Tibial artery (tissue), 4 donors: ENCODE results near the gene POLE3.
A peak's percentile ranks its signal among the peaks of the same experiment; 100 is the strongest.

ENCODE experiments used
- DNase-seq, 2 donors: peaks; one replicate each; pipeline ENCODE4 v3.0.0-alpha.2; 2019
- H3K27ac ChIP-seq, 2 donors: fragments of 200-600 bp; sonication (generic) in 1 of 2; 1 replicate in 1 of 2; 2 replicates in 1 of 2; pipeline ENCODE4 v1.5.1; 2018 to 2019; ENCODE audit warnings: mild to moderate bottlenecking in 1 of 2
- H3K27me3 ChIP-seq, 2 donors: fragments of 200-600 bp; sonication (generic) in 1 of 2; one replicate each; pipeline versions ENCODE4 v1.5.1 to v1.6.0; 2016 to 2019
- H3K36me3 ChIP-seq, 3 donors: fragments of 200-600 bp; sonication (generic) in 2 of 3; one replicate each; pipeline ENCODE4 v1.5.1; 2016 to 2019; ENCODE audit warnings: mild to moderate bottlenecking in 2 of 3
- H3K4me1 ChIP-seq, 4 donors: fragments of 200-600 bp; sonication (generic) in 2 of 4; 1 replicate in 3 of 4; 2 replicates in 1 of 4; pipeline ENCODE4 v1.5.1; 2016 to 2019
- H3K4me3 ChIP-seq, 2 donors: fragments of 200-600 bp; sonication (generic) in 1 of 2; 1 replicate in 1 of 2; 2 replicates in 1 of 2; pipeline ENCODE4 v1.5.1; 2018 to 2019; ENCODE audit warnings: mild to moderate bottlenecking in 2 of 2
- H3K9me3 ChIP-seq, 3 donors: fragments of 200-600 bp; sonication (generic) in 1 of 3; one replicate each; pipeline ENCODE4 v1.5.1; 2016 to 2019
- intact Hi-C: fragments of 100-400 bp; cut with DNase I; formaldehyde crosslinking; loops from one replicate; pipeline ENCODE4 v1.15.0; 2023; ENCODE audit warnings: low total_unique reads
- TF ChIP-seq, protein P1 (sequence below), 2 experiments: fragments of 200-600 bp in 1 of 2; fragments of 450-650 bp in 1 of 2; IDR thresholded peaks; one replicate each; pipeline ENCODE4 v1.5.1; 2017 to 2019; ENCODE audit warnings: antibody characterized with exemption in 2 of 2, mild to moderate bottlenecking in 1 of 2, moderate library complexity in 1 of 2

The POLE3 gene

DNA sequence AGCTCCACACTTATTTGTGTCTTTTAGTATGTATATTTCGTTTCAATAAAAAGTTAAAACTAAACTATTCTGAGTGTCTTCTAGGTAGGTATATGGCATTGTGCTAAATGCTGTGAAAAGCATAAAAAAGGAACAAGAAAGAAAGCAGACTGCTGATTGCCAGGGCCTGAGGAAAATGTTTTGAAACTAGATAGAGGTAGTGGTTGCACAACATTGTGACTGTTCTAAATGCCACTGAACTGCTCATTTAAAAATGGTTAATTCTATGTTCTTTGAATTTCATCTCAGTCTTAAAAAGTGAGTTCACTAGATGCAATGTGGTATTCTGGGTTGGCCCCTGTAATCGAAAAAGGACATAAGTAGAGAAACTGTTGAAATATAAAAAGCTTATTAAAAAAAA lies 6.8 kb downstream of the POLE3 start:
- no peak overlapping the region for H3K4me3 ChIP-seq
- intact Hi-C loops: loop anchor here (5.0 kb wide), 2 partner anchors 126 to 184 kb away; partner anchors contain the start of genes CDC26 and PRPF4
- no peak overlapping the region for H3K27ac ChIP-seq
- no peaks in the 10 kb centered on the region for H3K9me3 ChIP-seq
- no peaks in the 10 kb centered on the region for H3K27me3 ChIP-seq
- TF ChIP-seq, protein P1, sequence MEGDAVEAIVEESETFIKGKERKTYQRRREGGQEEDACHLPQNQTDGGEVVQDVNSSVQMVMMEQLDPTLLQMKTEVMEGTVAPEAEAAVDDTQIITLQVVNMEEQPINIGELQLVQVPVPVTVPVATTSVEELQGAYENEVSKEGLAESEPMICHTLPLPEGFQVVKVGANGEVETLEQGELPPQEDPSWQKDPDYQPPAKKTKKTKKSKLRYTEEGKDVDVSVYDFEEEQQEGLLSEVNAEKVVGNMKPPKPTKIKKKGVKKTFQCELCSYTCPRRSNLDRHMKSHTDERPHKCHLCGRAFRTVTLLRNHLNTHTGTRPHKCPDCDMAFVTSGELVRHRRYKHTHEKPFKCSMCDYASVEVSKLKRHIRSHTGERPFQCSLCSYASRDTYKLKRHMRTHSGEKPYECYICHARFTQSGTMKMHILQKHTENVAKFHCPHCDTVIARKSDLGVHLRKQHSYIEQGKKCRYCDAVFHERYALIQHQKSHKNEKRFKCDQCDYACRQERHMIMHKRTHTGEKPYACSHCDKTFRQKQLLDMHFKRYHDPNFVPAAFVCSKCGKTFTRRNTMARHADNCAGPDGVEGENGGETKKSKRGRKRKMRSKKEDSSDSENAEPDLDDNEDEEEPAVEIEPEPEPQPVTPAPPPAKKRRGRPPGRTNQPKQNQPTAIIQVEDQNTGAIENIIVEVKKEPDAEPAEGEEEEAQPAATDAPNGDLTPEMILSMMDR (IDR thresholded peaks at IDR 0.05): no peak
- no peak for DNase-seq
- H3K4me1 ChIP-seq: peaks cover 0 to 35% (median 19%) of the 10 kb centered on the region in 4 donors
- H3K36me3 ChIP-seq: peaks cover 0 to 15% (median 13%) of the 10 kb centered on the region in 3 donors

DNA sequence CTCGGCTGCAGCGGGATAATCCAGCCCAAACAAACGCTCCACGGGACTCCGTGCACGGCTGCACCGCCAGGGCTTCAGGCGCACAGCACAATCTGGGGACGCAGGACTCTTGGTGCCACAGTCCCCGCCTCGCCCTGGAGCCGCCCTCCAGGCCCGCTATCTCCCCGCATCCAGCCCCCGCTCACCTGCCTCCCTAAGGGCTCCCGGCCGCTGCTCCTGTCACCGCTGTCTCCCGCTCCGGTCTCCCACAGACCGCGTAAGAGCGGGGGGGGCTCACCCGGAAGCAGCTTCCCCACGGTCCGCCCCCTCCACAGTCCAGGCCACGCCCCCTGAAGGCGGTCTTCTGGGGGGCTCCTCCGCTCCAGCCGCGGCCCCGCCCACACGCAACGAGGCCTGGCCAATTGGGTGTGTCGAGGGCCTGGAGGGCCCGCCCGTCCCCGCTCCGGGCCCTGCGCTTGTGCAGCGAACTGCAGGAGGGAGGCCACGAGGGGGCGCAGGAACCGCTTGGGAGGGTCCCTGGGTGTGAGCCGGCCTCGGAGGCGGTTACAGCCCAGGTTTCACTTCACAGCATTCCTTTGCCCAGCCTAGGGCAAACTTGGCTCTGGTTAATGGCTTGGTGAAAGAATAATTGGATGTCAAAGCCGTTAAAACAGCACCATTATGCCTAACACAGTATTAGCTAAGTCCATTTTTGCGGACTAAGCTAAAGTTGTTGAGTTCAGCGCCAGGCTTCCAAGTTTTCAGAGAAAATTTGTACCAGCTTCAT lies 9.3 kb downstream of the POLE3 start, which contains the start of gene ALAD:
Gene ALAD, minus strand, starts transcription at position 258 of the 766 bp plus-strand sequence. CDS start 7,725 bp downstream, outside the sequence.
- intact Hi-C loops: loop anchor here (5.0 kb wide), 2 partner anchors 124 to 186 kb away; partner anchors contain the start of genes CDC26 and PRPF4
- peak; percentile 98 to 100 for DNase-seq
- TF ChIP-seq, protein P1 (IDR thresholded peaks at IDR 0.05): peak; percentile 92 to 95

DNA sequence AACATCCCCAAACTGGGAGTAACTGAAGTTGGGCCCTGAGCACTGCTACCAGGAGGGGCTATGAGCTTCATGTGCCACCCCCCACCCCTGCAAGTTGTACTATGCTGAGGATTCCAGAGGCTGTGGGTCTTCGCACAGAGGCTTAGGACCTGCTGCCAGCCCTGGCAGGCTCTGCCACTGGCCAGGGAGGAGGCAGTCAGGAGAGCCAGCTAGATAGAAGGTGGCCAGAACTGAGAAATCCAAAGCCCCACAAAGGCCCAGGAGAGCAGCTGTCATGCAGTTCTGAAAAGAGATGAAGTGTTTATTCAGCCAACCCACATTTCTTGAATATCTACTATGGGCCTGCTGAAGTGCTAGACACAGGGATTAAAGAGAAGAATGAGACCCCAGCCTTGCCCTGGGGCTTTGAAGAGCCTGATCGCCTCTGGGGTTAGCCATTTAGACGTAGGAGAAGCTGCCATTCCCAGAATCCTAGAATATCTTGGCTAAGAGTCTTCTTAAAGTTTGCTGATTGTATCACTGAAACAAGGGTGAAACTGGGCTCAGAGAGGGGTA lies 10.8 kb downstream of the POLE3 start:
- H3K4me1 ChIP-seq: peaks cover 0 to 34% (median 17%) of the 10 kb centered on the region in 4 donors
- no peak overlapping the region for H3K27ac ChIP-seq
- intact Hi-C loops: loop anchor here (5.0 kb wide), 2 partner anchors 122 to 188 kb away; partner anchors contain the start of genes CDC26 and PRPF4

More for the DNA sequence above, 9.3 kb downstream of the POLE3 start, which contains the start of gene ALAD:
- Histone ChIP-seq H3K27ac (peak within 1 kb of the TSS; percentile 72 to 78), H3K4me1 (peaks cover 0 to 34% (median 17%) of the 10 kb centered on the region in 4 donors), H3K36me3 (no peaks in the 10 kb centered on the region), H3K9me3 (no peaks in the 10 kb centered on the region), H3K27me3 (no peaks in the 10 kb centered on the region), H3K4me3 (peak within 1 kb of the TSS; percentile 66 to 82)

DNA sequence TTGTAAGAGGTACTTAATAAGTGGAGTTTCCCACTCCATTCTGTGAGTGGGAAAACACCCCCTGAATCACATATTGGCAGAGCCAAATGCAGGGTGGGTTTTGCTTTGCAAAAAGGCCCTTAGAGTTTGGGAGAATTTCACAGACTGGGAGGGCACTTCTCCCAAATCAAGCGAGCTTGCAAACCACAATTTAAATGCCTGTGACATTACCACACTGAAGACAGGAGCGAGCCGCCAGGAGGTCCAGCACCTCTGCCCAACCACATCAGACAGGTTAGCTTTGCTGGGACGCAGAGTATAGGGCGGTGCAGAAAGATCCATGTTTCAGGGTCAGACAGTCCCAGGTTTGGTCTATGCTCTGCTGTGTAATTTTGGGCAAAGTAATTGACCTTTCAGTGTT lies 11.7 kb downstream of the POLE3 start:
- Histone ChIP-seq H3K36me3 (no peaks in the 10 kb centered on the region), H3K4me1 (peaks cover 0 to 34% (median 17%) of the 10 kb centered on the region in 4 donors), H3K4me3 (no peak overlapping the region), H3K27ac (no peak overlapping the region), H3K9me3 (no peaks in the 10 kb centered on the region), H3K27me3 (no peaks in the 10 kb centered on the region)
- TF ChIP-seq, protein P1 (IDR thresholded peaks at IDR 0.05): no peak
- no peak for DNase-seq
- intact Hi-C loops: no loop called here

More for the DNA sequence above, 10.8 kb downstream of the POLE3 start:
- Histone ChIP-seq H3K27me3 (no peaks in the 10 kb centered on the region), H3K9me3 (no peaks in the 10 kb centered on the region), H3K4me3 (no peak overlapping the region), H3K36me3 (no peaks in the 10 kb centered on the region)
- DNase-seq: no peak
- TF ChIP-seq, protein P1 (IDR thresholded peaks at IDR 0.05): no peak

DNA sequence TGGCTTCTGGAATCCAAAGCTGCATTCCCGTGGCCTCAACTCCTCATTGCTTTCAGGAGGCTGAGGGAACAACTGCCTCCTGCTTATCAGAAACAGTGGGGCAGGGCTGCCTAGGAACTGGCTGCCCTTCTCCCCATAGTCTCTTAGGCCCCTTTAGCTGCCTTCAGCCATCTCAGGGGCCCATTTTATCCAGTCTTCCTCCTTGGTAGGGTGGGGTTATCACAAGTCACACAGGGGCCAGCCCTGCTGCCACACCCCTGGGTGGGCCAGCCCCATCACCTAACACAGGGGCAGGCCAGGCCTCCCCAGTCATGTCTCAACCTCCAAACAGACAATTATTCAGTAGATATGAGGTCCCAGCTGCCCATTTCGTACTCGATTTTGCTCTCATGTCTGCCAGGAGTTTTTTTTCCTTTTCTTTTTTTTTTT lies 13.3 kb downstream of the POLE3 start:
- TF ChIP-seq, protein P1 (IDR thresholded peaks at IDR 0.05): no peak
- Histone ChIP-seq H3K27me3 (no peaks in the 10 kb centered on the region), H3K36me3 (peaks cover 4 to 14% (median 4%) of the 10 kb centered on the region in 3 donors), H3K4me1 (peaks cover 0 to 34% (median 17%) of the 10 kb centered on the region in 4 donors), H3K9me3 (no peaks in the 10 kb centered on the region), H3K27ac (no peak overlapping the region), H3K4me3 (no peak overlapping the region)
- no peak for DNase-seq
- intact Hi-C loops: no loop called here
